Cardiac fibroblast (primary cell): ENCODE measurements around the gene CHSY1.

Experiments used
- DNase-seq, 2 donors: peaks; one replicate each; pipeline versions ENCODE4 v3.0.0 to v3.0.0-alpha.2; 2010; ENCODE audit warnings: low read depth in 2 of 2
- H3K4me3 ChIP-seq, 2 donors: replicated peaks in 1 of 2; 1 replicate in 1 of 2; 2 replicates in 1 of 2; pipeline ENCODE4 v1.5.1; 2011; ENCODE audit warnings: low read depth in 2 of 2, low read length in 2 of 2, mild to moderate bottlenecking in 2 of 2, moderate library complexity in 1 of 2
- TF ChIP-seq, protein P1 (sequence below): IDR thresholded peaks from one replicate; pipeline ENCODE4 v1.5.1; 2011; ENCODE audit warnings: low read depth, mild to moderate bottlenecking, low read length, inconsistent platforms

The CHSY1 gene

DNA sequence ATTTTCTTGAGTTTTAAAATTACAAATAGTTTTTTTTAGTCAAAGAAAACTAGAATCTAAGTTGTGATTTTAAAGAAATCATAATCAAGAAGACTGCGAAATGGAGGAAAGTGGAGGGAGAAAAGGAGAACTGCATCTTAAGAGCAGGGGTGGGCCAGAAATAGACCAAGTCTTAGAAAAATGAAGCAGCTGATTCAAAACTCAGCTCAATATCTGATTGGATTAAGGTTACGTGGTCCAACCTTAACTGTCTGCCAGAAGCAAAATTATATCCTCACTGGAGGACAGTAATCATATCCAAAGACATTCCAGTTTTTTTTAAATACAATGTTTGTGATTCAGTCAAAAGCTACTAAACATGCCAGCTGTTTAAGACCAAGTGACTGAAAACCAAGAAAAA is 41.4 kb downstream of the CHSY1 start:
- TF ChIP-seq, protein P1, sequence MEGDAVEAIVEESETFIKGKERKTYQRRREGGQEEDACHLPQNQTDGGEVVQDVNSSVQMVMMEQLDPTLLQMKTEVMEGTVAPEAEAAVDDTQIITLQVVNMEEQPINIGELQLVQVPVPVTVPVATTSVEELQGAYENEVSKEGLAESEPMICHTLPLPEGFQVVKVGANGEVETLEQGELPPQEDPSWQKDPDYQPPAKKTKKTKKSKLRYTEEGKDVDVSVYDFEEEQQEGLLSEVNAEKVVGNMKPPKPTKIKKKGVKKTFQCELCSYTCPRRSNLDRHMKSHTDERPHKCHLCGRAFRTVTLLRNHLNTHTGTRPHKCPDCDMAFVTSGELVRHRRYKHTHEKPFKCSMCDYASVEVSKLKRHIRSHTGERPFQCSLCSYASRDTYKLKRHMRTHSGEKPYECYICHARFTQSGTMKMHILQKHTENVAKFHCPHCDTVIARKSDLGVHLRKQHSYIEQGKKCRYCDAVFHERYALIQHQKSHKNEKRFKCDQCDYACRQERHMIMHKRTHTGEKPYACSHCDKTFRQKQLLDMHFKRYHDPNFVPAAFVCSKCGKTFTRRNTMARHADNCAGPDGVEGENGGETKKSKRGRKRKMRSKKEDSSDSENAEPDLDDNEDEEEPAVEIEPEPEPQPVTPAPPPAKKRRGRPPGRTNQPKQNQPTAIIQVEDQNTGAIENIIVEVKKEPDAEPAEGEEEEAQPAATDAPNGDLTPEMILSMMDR = no peak
- DNase-seq = peak; percentile 27 to 44
- H3K4me3 ChIP-seq = no peak overlapping the region

DNA sequence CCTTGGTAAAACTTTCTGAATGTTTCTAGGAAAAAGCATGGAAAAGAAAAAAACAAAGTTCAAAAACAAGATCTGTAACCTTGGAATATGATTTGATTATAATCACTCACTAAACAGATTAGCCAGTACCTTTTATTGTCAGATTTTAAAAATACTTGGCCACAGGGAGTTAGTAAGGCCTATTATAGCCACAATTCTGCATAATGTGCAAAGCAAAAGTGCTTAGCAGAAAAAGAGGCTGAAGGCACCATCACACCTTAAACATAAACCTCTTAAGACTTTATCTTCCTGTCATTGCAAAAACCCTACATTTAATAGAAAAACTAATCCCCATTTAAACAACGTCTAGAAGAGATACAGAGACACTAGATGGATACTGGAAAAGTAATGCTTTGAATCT is 41.8 kb downstream of the CHSY1 start:
- TF ChIP-seq, protein P1 = no peak
- DNase-seq = no peak
- no peak overlapping the region for H3K4me3 ChIP-seq

DNA sequence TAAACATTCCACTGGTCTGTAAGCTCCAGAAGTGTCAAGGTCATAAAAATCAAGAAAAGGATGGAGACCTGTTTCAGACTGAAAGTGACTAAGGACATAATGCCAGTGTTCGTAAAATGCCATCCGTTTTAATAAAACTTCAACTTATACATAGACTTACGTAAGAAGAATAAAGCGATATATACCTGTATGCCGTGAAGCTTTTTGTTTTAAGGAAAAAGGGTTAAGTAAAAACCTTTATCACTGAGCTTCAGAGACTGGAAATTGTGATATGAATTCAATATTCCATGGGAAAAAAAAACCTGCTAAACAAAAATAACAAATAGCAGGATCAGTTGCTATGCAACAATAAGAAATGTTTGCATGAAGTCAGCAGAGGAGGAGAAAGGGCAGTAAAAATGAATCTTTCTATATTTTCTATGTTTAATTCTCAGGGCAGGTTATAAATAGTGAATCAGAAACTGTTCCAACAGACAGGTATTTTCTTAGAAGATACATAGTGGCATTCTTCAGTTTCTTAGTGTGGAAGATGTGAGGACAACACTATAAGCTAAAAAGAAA is 42.5 kb downstream of the CHSY1 start:
- DNase-seq = no peak
- no peak overlapping the region for H3K4me3 ChIP-seq
- TF ChIP-seq, protein P1 = no peak

DNA sequence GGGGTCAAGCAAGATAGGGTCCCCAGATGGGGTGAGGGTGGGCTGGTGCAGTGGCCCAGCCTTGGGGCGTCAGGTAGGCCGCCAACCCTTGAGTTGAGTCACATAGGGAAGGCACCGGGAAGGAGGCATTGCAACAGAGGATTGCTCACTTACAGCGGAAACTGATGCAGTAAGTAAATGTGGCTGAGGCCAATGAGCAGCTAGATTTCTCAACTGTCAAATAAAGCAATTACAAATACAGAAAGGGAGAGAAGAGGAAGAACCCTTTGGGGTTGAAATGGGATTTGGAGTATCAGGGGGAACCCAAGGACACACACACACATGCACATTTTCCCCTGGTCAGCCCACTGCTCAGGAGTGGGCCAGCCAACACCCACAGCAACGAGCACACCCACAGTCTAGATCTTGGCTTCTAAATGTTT is 44.0 kb downstream of the CHSY1 start:
- TF ChIP-seq, protein P1 = no peak
- no peak overlapping the region for H3K4me3 ChIP-seq
- DNase-seq = peak; percentile 85 to 92

DNA sequence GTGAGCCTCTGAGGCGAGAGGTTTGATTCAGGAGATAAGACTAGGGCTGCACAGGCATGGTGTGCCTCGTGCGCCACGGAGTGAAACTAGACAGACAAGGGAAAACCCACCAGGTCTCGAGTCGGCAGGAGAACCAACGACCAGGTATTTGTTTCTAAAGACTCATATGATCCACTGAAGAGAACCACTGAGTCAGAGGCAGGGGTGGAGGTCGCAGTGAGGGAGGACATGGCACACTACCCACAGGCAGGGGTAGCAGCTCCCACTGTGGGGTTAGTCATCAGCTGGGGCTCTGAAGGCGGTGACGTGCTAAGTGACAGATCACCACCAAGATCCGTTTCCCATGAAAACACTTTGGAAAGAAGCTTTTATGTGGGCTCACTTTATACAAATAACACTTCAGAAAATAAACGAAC is 45.7 kb downstream of the CHSY1 start:
- DNase-seq = peak; percentile 55 to 70
- H3K4me3 ChIP-seq = no peak overlapping the region
- TF ChIP-seq, protein P1 = no peak

DNA sequence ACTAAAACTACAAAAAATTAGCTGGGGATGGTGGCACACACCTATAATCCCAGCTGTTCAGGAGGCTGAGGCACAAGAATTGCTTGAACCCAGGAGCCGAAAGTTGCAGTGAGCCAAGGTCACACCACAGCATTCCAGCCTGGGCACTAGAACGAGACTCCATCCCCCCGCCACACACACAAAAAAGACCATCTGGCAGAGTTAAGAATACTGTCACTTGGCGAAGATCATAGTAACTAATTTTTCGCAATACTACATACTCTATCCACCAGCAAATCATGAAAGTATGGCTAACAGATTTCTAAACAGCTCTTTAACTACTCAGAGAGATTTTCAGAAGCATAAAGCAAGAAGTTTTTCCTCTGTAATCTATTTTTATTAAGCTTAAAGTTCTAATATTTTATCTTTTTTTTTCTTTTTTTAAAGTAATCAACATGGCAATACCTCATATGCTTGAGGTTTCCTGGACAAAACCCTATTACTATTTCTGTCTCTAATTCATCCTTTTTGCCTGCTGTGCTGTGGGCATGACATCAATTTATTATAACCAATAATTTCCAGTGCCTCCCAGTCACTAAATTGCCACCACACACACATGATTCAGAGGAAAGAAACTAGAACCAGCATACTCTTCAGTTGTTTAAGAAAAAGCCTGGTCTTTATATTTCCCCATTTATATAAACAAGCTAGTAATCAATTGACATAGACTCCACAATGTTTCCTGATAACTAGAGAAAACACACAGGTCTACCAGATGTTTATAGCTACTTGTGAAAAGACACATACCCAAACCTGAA is 46.9 kb downstream of the CHSY1 start:
- TF ChIP-seq, protein P1 = no peak
- no peak overlapping the region for H3K4me3 ChIP-seq
- peak; percentile 35 to 57 for DNase-seq
